ENCODE results near the gene ACADVL. TPM values are rescaled to one million over a fixed set of nuclear protein-coding genes. Genes with fewer than 3 reads are reported as not detected.

ACADVL gene
- total and polyA plus RNA-seq, 2 donors (not counting 1 experiment from before 2014, with no cell fraction given) = 640 to 696 TPM

- peak overlapping the region; percentile 79 for H3K4me2 ChIP-seq (replicated peaks; ENCODE audit: low read depth, low read length, poor library complexity, severe bottlenecking)
- peak overlapping the region; percentile 94 to 97 for H3K27ac ChIP-seq (ENCODE audit: low read length in 2 of 2)
- peak; percentile 99 for DNase-seq
- no peaks in the 10 kb centered on the region for H3K27me3 ChIP-seq (replicated peaks in 1 of 4; ENCODE audit: control extremely low read depth in 1 of 4, control insufficient read depth in 3 of 4, insufficient read depth in 4 of 4, low read length in 3 of 4)
- H3K27ac Mint-ChIP-seq = peak overlapping the region; percentile 100
- no peaks in the 10 kb centered on the region for H3K9me3 Mint-ChIP-seq (ENCODE audit: insufficient read depth)
- TF ChIP-seq CTCF (IDR thresholded peaks at IDR 0.05) (no peak), EZH2 (IDR thresholded peaks at IDR 0.05; ENCODE audit: borderline replicate concordance, insufficient read depth, low read depth, low read length, poor library complexity, severe bottlenecking) (no peak)
- H3K4me1 ChIP-seq (ENCODE audit: control insufficient read depth in 2 of 2, insufficient read depth in 2 of 2, low read length in 2 of 2) = peaks cover 24 to 28% of the 10 kb centered on the region in 2 donors
- peak; percentile 42 for ATAC-seq (ENCODE audit: low read depth)
- H3K4me1 Mint-ChIP-seq = peaks cover 36% of the 10 kb centered on the region
- peak overlapping the region; percentile 86 for H2AFZ ChIP-seq (ENCODE audit: insufficient read depth, low read depth, low read length, poor library complexity, severe bottlenecking)
- ChIA-PET CTCF (interaction anchor here (0.5 to 5.0 kb wide), 7 partner anchors 8 to 197 kb away, joined by 3 to 36 read pairs (median 5); partner anchors contain the start of genes ACADVL, CTDNEP1, DLG4 and DVL2), POLR2A (interaction anchor here (0.5 to 13.1 kb wide), 14 partner anchors 9 to 614 kb away, joined by 3 to 157 read pairs (median 4); partner anchors contain the start of genes ACADVL, CTDNEP1, DLG4 and DVL2)
- H3K36me3 ChIP-seq (replicated peaks in 1 of 2; ENCODE audit: control extremely low read depth in 1 of 2, control insufficient read depth in 1 of 2, extremely low read depth in 1 of 2, insufficient read depth in 2 of 2, low read length in 1 of 2) = peaks cover 8 to 37% of the 10 kb centered on the region in 2 experiments
- peaks cover 20% of the 10 kb centered on the region for H4K20me1 ChIP-seq (ENCODE audit: control insufficient read depth, insufficient read depth, low read length, poor library complexity, severe bottlenecking)
- 4% methylated on average over 49 of the region's 49 CpGs for WGBS (ENCODE audit: insufficient coverage)
- H3K79me2 ChIP-seq (ENCODE audit: control insufficient read depth, insufficient read depth, low read length) = peaks cover 43% of the 10 kb centered on the region
- H3K9ac ChIP-seq (ENCODE audit: low read length) = peak overlapping the region; percentile 82
- no peaks in the 10 kb centered on the region for H3K9me3 ChIP-seq (ENCODE audit: control extremely low read depth in 1 of 3, control insufficient read depth in 2 of 3, insufficient read depth in 1 of 3, low read length in 2 of 3)
- peak overlapping the region; percentile 98 for H3K4me3 Mint-ChIP-seq
- intact Hi-C loops (cut with micrococcal nuclease) = loop anchor here (1.0 kb wide), 1 partner anchor 86 kb away; the partner anchor contains the start of gene NEURL4
- H3K4me3 ChIP-seq (ENCODE audit: control extremely low read depth in 1 of 5, extremely low read depth in 1 of 5, insufficient read depth in 1 of 5, low read depth in 2 of 5, low read length in 4 of 5) = peak overlapping the region; percentile 81 to 99 (median 99)
- no peaks in the 10 kb centered on the region for H3K27me3 Mint-ChIP-seq
Measured at GRCh38 chr17:7242717-7243452, 23.1 kb downstream of the ACADVL start.

GRCh38 chr17:7243453-7243729 is 23.7 kb downstream of the ACADVL start:
- peak overlapping the region; percentile 94 to 97 for H3K27ac ChIP-seq (ENCODE audit: low read length in 2 of 2)
- intact Hi-C loops (cut with micrococcal nuclease) = no loop called here
- DNase-seq (no peak), ATAC-seq (ENCODE audit: low read depth) (no peak)
- H3K27me3 ChIP-seq (replicated peaks in 1 of 4; ENCODE audit: control extremely low read depth in 1 of 4, control insufficient read depth in 3 of 4, insufficient read depth in 4 of 4, low read length in 3 of 4) = no peaks in the 10 kb centered on the region
- H3K9me3 ChIP-seq (ENCODE audit: control extremely low read depth in 1 of 3, control insufficient read depth in 2 of 3, insufficient read depth in 1 of 3, low read length in 2 of 3) = no peaks in the 10 kb centered on the region
- POLR2A ChIA-PET = interaction anchor here (0.5 to 13.1 kb wide), 6 partner anchors 8 to 221 kb away, joined by 3 to 157 read pairs (median 5); partner anchors contain the start of genes ACADVL, CTDNEP1, DLG4 and DVL2
- CTCF ChIA-PET = interaction anchor here (1.3 to 1.4 kb wide), 2 partner anchors 23 to 198 kb away, joined by 4 to 11 read pairs; no protein-coding TSS in a partner anchor
- H3K4me2 ChIP-seq (replicated peaks; ENCODE audit: low read depth, low read length, poor library complexity, severe bottlenecking) = peak overlapping the region; percentile 79
- H3K4me3 ChIP-seq (ENCODE audit: control extremely low read depth in 1 of 5, extremely low read depth in 1 of 5, insufficient read depth in 1 of 5, low read depth in 2 of 5, low read length in 4 of 5) = peak overlapping the region; percentile 31 to 99 (median 99)
- H4K20me1 ChIP-seq (ENCODE audit: control insufficient read depth, insufficient read depth, low read length, poor library complexity, severe bottlenecking) = peaks cover 20% of the 10 kb centered on the region
- peaks cover 48% of the 10 kb centered on the region for H3K79me2 ChIP-seq (ENCODE audit: control insufficient read depth, insufficient read depth, low read length)
- Mint-ChIP-seq H3K4me3 (peak overlapping the region; percentile 98), H3K4me1 (peaks cover 36% of the 10 kb centered on the region), H3K27ac (peak overlapping the region; percentile 100), H3K27me3 (no peaks in the 10 kb centered on the region), H3K9me3 (ENCODE audit: insufficient read depth) (no peaks in the 10 kb centered on the region)
- H3K9ac ChIP-seq (ENCODE audit: low read length) = peak overlapping the region; percentile 82
- no CpG with 5 or more reads among the region's 2 CpGs for WGBS (ENCODE audit: insufficient coverage)
- H3K4me1 ChIP-seq (ENCODE audit: control insufficient read depth in 2 of 2, insufficient read depth in 2 of 2, low read length in 2 of 2) = peaks cover 24 to 28% of the 10 kb centered on the region in 2 donors
- H2AFZ ChIP-seq (ENCODE audit: insufficient read depth, low read depth, low read length, poor library complexity, severe bottlenecking) = peak overlapping the region; percentile 86
- TF ChIP-seq CTCF (IDR thresholded peaks at IDR 0.05) (no peak), EZH2 (IDR thresholded peaks at IDR 0.05; ENCODE audit: borderline replicate concordance, insufficient read depth, low read depth, low read length, poor library complexity, severe bottlenecking) (no peak)
- H3K36me3 ChIP-seq (replicated peaks in 1 of 2; ENCODE audit: control extremely low read depth in 1 of 2, control insufficient read depth in 1 of 2, extremely low read depth in 1 of 2, insufficient read depth in 2 of 2, low read length in 1 of 2) = peaks cover 8 to 37% of the 10 kb centered on the region in 2 experiments

Data from B cell (primary cell).